Measurements from ENCODE around the gene ZFP30. TPM values are rescaled to one million over a fixed set of nuclear protein-coding genes. Genes with fewer than 3 reads are reported as not detected.

ZFP30 gene
- total RNA-seq, 4 donors from 2014 or later = 1.2 to 6.2 (median 3.4) TPM

- H3K4me3 ChIP-seq = peak overlapping the region; percentile 78 to 95 (median 86)
- H3K27ac ChIP-seq = peak overlapping the region; percentile 87 to 95 (median 90)
- TF ChIP-seq POLR2A (IDR thresholded peaks at IDR 0.05) = no peak
- no peak for TF ChIP-seq CTCF (IDR thresholded peaks at IDR 0.05 in 4 of 5, conservative IDR thresholded peaks at IDR 0.05 in 1 of 5)
- peaks cover 0 to 11% (median 0%) of the 10 kb centered on the region in 3 donors for H3K9me3 ChIP-seq
- peak; percentile 16 to 57 for DNase-seq
- no peaks in the 10 kb centered on the region for H3K27me3 ChIP-seq
- H3K36me3 ChIP-seq = peaks cover 7 to 34% of the 10 kb centered on the region in 2 donors
- intact Hi-C loops (cut with DNase I; ENCODE audit: low total_unique reads) = loop anchor here (1.0 to 10.0 kb wide), 8 partner anchors 60 to 740 kb away; partner anchors contain the start of genes ZFP30, ZNF345, ZNF383 and ZNF527
- ATAC-seq = peak; percentile 57 to 66
- peaks cover 17 to 19% of the 10 kb centered on the region in 2 donors for H3K4me1 ChIP-seq
- in situ Hi-C loops (cut with MboI; ENCODE audit: low sequenced_read_pairs in 4 of 4) = no loop called here
Measured at GRCh38 chr19:37594982-37595382, 60.3 kb downstream of the ZFP30 start.

GRCh38 chr19:37594304-37594981 lies 60.8 kb downstream of the ZFP30 start, which contains the start of the genes ZNF540 and ZNF571:
Gene ZNF540, plus strand, starts transcription at chr19:37594876. Its CDS starts 3,572 bp downstream, at chr19:37598448.
Gene ZNF571, minus strand, starts transcription at chr19:37594792. Its CDS starts 8,116 bp downstream, at chr19:37586676.
- intact Hi-C loops (cut with DNase I; ENCODE audit: low total_unique reads) = loop anchor here (1.0 to 10.0 kb wide), 8 partner anchors 61 to 740 kb away; partner anchors contain the start of genes ZFP30, ZNF345, ZNF383 and ZNF527

GRCh38 chr19:37593996-37594303 lies 61.3 kb downstream of the ZFP30 start:
- peaks cover 4 to 25% of the 10 kb centered on the region in 2 donors for H3K36me3 ChIP-seq
- in situ Hi-C loops (cut with MboI; ENCODE audit: low sequenced_read_pairs in 4 of 4) (no loop called here), intact Hi-C loops (cut with DNase I; ENCODE audit: low total_unique reads) (loop anchor here (1.0 to 10.0 kb wide), 8 partner anchors 61 to 739 kb away; partner anchors contain the start of genes ZFP30, ZNF345, ZNF383 and ZNF527)
- DNase-seq = no peak
- H3K4me1 ChIP-seq = peaks cover 17 to 19% of the 10 kb centered on the region in 2 donors
- peak overlapping the region; percentile 78 to 95 (median 86) for H3K4me3 ChIP-seq
- ATAC-seq = no peak
- no peak for TF ChIP-seq POLR2A (IDR thresholded peaks at IDR 0.05)
- TF ChIP-seq CTCF (IDR thresholded peaks at IDR 0.05 in 4 of 5, conservative IDR thresholded peaks at IDR 0.05 in 1 of 5) = no peak
- peak overlapping the region; percentile 87 to 95 (median 90) for H3K27ac ChIP-seq
- no peaks in the 10 kb centered on the region for H3K27me3 ChIP-seq
- peaks cover 0 to 11% (median 0%) of the 10 kb centered on the region in 3 donors for H3K9me3 ChIP-seq

More at GRCh38 chr19:37594304-37594981, 60.8 kb downstream of the ZFP30 start, which contains the start of the genes ZNF540 and ZNF571:
- in situ Hi-C loops (cut with MboI; ENCODE audit: low sequenced_read_pairs in 4 of 4) = no loop called here
- Histone ChIP-seq H3K4me3 (peak within 1 kb of the TSS; percentile 78 to 95 (median 86)), H3K27ac (peak within 1 kb of the TSS; percentile 87 to 95 (median 90)), H3K4me1 (peaks cover 17 to 19% of the 10 kb centered on the region in 2 donors), H3K27me3 (no peaks in the 10 kb centered on the region), H3K36me3 (peaks cover 4 to 29% of the 10 kb centered on the region in 2 donors), H3K9me3 (peaks cover 0 to 11% (median 0%) of the 10 kb centered on the region in 3 donors)
- ATAC-seq = peak; percentile 98 to 99
- TF ChIP-seq CTCF (IDR thresholded peaks at IDR 0.05 in 4 of 5, conservative IDR thresholded peaks at IDR 0.05 in 1 of 5) = no peak
- TF ChIP-seq POLR2A (IDR thresholded peaks at IDR 0.05) = peak; percentile 61 to 63
- peak; percentile 85 to 89 for DNase-seq

GRCh38 chr19:37583340-37583739 lies 71.9 kb downstream of the ZFP30 start:
- intact Hi-C loops (cut with DNase I; ENCODE audit: low total_unique reads) (no loop called here), in situ Hi-C loops (cut with MboI; ENCODE audit: low sequenced_read_pairs in 4 of 4) (no loop called here)
- DNase-seq (no peak), ATAC-seq (no peak)
- Histone ChIP-seq H3K9me3 (peaks cover 0 to 46% (median 8%) of the 10 kb centered on the region in 3 donors), H3K27ac (no peak overlapping the region), H3K4me1 (no peaks in the 10 kb centered on the region), H3K4me3 (no peak overlapping the region), H3K27me3 (no peaks in the 10 kb centered on the region), H3K36me3 (peaks cover 10 to 87% of the 10 kb centered on the region in 2 donors)
- TF ChIP-seq POLR2A (IDR thresholded peaks at IDR 0.05) = no peak
- no peak for TF ChIP-seq CTCF (IDR thresholded peaks at IDR 0.05 in 4 of 5, conservative IDR thresholded peaks at IDR 0.05 in 1 of 5)

All from gastrocnemius medialis (tissue), 4 donors.